Stimulated activated CD8-positive, alpha-beta memory T cell treated with anti-CD3 and anti-CD28 coated beads, Interleukin-7, amount 100 ng/mL, for 1 hour (primary cell): Measurements from ENCODE around the gene AMHR2.

Source experiments
- DNase-seq, 2 donors: peaks; one replicate each; pipeline ENCODE4 v3.0.0-alpha.2; 2020; ENCODE audit warnings: low read depth in 2 of 2

Gene AMHR2

GRCh38 chr12:53452159-53453077 lies 28.8 kb downstream of the AMHR2 start:
- DNase-seq = peak; percentile 61 to 67

DNA sequence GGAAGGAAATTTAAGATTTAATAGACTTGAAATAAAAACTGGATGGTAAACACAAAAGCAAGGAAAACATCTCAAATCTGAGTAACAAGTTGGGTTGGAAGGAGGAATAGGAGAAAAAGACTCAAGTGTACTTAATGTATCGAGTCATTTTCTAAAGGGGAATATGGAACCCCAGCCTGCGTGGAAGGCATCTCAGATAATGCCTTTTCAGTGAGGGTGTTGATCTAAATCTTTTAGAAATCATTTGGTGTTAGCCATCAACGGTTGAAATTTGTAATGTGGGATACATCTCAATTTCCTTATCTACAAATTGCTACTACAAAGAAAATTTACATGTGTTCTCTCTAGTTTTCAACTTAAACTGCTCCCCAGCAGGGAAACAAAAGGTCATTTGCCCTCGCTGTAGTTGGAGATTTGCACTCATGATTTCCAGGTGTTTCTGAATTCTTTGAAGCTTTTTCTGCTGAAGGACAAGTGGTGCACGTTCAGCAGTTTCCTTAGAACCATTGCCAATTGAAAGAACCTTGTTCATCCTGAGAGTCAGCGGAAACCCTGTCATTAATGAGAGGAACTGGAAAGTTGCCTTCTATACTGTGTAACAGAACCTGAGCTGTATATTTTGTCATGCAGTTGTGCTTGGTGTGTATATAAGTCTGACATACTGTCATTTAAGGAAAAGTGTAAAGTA lies 30.4 kb downstream of the AMHR2 start:
- DNase-seq = no peak

- no peak for DNase-seq
Measured at GRCh38 chr12:53454707-53455106, 31.1 kb downstream of the AMHR2 start.

DNA sequence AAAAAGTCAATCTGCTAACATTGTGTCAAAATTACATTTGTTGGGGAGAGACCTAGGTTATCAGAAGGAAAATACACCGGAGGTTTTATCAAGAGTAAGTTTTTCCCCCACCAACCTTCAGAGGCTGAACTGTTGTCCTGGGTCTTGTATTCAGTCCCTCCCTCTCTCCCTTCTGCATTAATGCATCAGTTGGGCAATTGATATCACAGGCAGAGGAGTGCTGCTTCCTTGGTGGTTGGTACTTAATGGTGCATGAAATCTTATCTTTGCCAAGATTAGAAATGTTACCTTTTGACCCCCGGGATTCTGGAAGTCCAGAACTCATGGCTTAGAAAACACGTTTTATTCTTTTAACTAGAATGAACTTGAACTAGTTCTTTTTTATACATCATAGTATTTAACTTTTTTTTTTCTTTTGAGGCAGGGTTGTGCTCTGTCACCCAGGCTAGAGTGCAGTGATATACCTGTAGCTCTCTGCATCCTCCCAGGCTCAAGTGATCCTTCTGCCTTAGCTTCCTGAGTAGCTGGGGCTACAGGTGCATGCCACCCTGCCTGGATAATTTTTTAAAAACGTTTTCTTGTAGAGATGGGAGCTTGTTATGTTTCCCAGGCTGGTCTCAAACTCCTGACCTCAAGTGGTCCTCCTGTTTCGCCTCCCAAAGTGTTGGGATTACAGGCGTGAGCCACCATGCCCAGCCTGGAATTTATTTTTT lies 33.2 kb downstream of the AMHR2 start:
- no peak for DNase-seq

DNA sequence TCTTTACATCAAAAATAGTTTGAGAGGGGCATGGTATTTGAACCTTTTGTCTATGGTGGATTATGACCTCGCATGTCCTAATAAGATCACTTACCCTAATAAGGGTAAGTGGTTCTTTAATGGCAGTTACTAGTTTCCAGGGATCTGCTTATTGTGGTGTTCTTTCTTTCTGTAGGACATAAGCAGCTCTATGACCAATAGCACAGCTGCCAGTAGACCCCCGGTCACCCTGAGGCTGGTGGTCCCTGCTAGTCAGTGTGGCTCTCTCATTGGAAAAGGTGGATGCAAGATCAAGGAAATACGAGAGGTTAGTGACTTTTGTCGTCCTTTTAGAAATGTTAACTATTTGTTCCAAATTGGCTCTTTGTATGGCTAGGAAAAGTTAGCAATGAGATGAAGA lies 35.4 kb downstream of the AMHR2 start:
- no peak for DNase-seq

DNA sequence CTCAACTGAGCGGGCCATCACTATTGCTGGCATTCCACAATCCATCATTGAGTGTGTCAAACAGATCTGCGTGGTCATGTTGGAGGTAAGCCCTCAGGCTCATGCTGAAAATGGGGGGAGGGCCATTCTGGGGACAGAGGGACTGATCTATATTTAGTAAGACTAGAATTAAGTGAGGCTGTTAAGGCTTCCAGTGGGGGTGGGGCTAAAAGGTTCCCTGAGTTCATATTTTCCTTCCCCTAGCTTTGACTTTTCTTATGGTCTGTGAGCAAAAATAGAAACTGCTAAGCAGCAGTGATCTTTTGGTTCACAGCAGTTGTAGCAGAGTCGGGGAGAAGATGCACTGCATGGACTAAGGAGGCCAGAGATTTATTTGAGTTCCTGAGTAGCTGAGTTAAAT lies 37.4 kb downstream of the AMHR2 start:
- no peak for DNase-seq

GRCh38 chr12:53461591-53461990 lies 37.9 kb downstream of the AMHR2 start:
- DNase-seq = no peak

DNA sequence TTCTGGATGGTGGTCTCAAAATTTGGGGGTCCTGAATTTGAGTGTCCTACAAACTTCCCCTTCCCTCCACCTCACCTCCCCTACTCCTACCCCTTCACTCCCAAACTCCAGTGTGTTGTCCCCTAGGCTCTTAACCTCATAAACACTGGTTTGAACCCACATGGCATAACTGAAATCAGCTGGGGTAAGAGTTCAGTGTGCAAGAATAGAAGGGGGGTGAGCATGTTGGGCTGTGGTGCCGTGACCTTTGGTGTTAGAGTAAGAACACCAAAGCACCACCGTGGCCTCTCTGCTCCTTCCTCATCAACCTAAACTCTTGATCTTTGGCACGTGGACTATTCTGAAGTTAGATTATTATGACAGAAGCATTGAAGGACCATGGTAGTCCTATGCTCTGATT lies 39.3 kb downstream of the AMHR2 start:
- no peak for DNase-seq

DNA sequence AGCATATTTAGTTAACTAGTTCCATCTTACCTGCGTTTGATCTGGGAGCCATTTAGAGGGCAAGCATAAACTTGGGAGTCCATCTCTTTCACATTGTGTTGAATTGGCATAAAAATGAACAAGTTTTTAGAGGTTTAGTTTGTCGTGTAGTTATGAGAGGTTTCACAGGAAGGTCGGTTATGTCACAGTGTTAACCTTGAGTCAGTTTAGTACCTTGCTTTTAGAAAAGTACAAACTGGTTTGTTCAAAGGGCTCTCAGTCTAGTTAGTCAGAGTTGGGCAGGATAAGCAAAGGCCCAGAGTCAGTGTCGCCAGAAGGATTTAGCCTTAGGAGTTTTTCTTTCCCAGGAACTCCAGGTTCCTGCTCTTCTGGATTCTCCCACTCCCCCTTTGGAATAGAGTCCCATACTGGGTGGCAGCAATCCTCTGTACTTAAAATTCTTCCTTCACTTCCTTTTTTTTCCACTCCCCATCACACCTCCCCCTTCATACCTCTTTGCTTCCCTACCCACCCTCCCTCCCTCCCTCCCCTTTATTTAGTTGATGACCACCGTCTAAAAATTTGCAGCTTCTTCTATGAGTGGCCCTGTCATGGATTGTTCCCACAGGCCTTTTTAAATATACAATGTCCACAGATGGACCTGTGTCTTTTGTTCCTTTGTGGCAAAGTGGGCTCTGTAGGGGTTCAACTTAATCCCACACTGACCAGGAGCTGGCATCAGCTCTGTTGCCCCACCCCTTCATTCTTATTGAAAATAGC lies 40.3 kb downstream of the AMHR2 start:
- DNase-seq = no peak

- DNase-seq = no peak
Measured at GRCh38 chr12:53464685-53465418, 41.2 kb downstream of the AMHR2 start.

DNA sequence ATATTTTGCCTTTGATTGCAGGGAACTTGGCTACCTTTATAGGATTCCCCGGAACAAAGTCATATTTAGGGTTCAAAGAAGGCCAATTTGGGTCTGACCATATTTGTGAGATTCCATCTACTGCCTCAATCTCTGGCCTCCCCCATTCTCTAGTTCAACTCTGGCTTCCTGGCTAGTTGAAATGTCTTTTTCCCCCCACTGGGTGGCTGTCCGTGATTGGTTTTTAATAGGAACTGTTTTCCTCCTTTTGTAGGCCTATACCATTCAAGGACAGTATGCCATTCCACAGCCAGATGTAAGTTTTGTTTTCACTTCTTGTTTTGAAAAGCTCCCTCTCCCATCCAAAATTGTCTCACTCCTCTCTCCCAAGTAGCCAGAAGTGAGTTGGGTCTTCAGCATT lies 42.0 kb downstream of the AMHR2 start:
- DNase-seq = no peak

DNA sequence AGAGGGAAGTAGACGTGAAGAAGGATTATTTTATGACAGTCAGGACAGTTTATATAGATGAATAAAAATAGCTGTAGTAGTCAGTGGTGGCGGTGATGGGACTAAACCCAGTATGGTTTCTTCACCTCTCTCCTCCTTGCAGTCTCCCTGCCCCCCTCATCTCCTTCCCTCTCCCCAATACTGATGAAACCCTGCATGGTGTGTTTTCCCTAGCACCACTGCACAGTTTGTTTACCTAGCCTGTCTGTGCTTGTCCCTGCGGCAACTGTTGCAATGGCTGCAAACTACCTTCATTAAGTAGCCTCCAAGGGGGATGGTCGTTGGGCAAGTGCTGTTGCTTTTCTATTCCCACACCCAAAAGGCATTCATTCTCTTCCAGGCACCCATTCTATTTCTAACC lies 43.0 kb downstream of the AMHR2 start:
- no peak for DNase-seq

- DNase-seq = no peak
Measured at GRCh38 chr12:53467082-53467481, 43.4 kb downstream of the AMHR2 start.

DNA sequence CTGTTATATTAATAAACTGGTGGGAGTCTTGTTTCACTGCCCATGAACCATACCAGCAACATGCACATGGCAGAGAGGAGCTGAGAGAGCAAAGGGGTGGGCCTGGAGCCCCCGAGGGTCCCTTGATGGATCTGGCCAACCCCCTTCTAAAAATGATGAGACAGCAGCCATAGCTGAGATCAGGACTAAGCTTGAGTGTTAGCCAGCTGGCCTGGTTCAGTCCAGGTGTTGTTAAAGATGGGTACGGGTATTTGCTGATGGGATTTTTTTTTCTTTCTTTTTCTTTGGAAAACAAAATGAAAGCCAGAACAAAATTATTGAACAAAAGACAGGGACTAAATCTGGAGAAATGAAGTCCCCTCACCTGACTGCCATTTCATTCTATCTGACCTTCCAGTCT lies 44.2 kb downstream of the AMHR2 start:
- no peak for DNase-seq

DNA sequence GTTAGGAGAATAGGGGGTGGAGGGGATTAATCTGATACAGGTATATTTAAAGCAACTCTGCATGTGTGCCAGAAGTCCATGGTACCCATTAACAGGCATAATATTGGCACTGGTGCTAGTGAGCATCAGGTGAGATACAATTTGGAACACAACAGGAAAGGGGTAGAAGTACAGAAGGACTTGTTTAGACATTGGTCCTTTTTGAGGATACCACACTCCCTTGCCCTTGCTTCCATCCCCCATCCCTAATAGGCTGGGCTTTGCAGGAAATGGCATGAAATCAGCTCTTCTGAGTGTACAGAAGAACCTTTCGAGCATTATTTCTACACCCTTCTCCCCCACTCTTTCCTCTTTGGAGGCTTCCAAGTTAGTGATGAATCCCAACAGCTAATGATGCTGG lies 44.6 kb downstream of the AMHR2 start:
- no peak for DNase-seq

DNA sequence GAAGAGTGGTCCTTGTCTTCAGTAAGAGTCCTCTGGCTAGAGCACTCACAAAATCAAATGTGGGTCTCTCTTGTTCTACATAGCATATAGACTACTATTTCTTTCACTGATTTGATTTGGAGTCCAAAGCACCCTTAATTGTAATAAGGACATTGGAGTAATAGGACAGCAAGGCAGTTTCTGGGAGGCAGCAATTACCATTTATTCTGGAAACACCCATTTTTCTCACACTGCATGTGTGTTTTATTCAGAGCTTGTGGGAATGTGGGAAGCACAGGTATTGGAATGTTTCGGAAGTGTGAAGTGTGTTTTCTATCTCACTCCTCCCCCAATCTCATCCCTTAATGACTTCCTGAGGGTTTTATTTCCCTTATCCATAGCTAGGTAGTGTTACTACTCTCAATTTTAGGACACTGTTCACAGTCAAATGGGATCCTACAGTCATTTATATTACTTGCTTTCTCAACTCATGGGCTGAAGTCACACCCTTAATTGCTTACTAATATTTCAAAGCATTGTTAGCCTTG lies 48.5 kb downstream of the AMHR2 start:
- DNase-seq = no peak

DNA sequence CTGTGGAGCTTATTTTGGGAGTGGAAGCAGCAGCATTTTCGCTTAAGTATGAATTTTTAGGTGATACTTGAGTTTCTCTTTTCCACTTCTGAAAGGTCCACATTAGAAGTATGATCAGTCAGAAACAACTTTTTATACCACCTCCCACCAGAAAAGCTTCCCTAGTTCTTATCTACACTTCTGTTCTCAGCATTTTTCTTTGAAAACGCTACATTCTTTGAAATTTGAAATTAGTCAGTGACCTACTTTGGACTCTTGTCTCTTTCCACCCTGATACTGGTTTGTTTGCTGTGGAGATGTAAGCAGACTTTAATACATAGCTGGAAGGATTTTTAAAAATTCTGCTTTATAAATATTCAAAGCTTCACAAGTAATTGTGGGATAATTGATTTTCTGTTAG lies 50.4 kb downstream of the AMHR2 start:
- DNase-seq = no peak

- DNase-seq = no peak
Measured at GRCh38 chr12:53474819-53475218, 51.2 kb downstream of the AMHR2 start.

- no peak for DNase-seq
Measured at GRCh38 chr12:53476769-53477209, 53.1 kb downstream of the AMHR2 start.

GRCh38 chr12:53478865-53479264 lies 55.2 kb downstream of the AMHR2 start:
- no peak for DNase-seq

- no peak for DNase-seq
Measured at GRCh38 chr12:53479331-53479730, 55.7 kb downstream of the AMHR2 start.
